Kasumi-1 (cell line): ENCODE data around the gene AK5.
A peak's percentile ranks its signal among the peaks of the same experiment; 100 is the strongest.

Experiments
- DNase-seq, 2 experiments: peaks; one replicate each; lab custom pipeline; 2025; lab: John Stamatoyannopoulos, UW

The AK5 gene

GRCh38 chr1:77446841-77447555 lies 165.2 kb downstream of the AK5 start:
- no peak for DNase-seq

GRCh38 chr1:77447669-77448068 lies 165.8 kb downstream of the AK5 start:
- no peak for DNase-seq

GRCh38 chr1:77459881-77460280 lies 178.1 kb downstream of the AK5 start:
- DNase-seq: no peak

GRCh38 chr1:77461691-77462090 lies 179.9 kb downstream of the AK5 start:
- no peak for DNase-seq

- DNase-seq: no peak
Observed at GRCh38 chr1:77463216-77463615, 181.4 kb downstream of the AK5 start.

GRCh38 chr1:77465139-77465538 lies 183.3 kb downstream of the AK5 start:
- no peak for DNase-seq

- DNase-seq: no peak
Observed at GRCh38 chr1:77465922-77466321, 184.1 kb downstream of the AK5 start.

GRCh38 chr1:77467021-77467595 lies 185.3 kb downstream of the AK5 start:
- DNase-seq: no peak

GRCh38 chr1:77467741-77468140 lies 185.9 kb downstream of the AK5 start:
- no peak for DNase-seq

GRCh38 chr1:77468257-77468948 lies 186.6 kb downstream of the AK5 start:
- DNase-seq: no peak

- no peak for DNase-seq
Observed at GRCh38 chr1:77468949-77469710, 187.3 kb downstream of the AK5 start.

GRCh38 chr1:77471691-77472090 lies 189.9 kb downstream of the AK5 start:
- no peak for DNase-seq

GRCh38 chr1:77473690-77474089 lies 191.9 kb downstream of the AK5 start:
- no peak for DNase-seq

- DNase-seq: peak in 1 of 2 experiments; percentile 8
Observed at GRCh38 chr1:77475641-77476040, 193.8 kb downstream of the AK5 start.

- DNase-seq: no peak
Observed at GRCh38 chr1:77476475-77476874, 194.7 kb downstream of the AK5 start.

- no peak for DNase-seq
Observed at GRCh38 chr1:77484334-77484733, 202.5 kb downstream of the AK5 start.

- no peak for DNase-seq
Observed at GRCh38 chr1:77484926-77485325, 203.1 kb downstream of the AK5 start.

- DNase-seq: no peak
Observed at GRCh38 chr1:77487631-77488030, 205.8 kb downstream of the AK5 start.

- no peak for DNase-seq
Observed at GRCh38 chr1:77489910-77490309, 208.1 kb downstream of the AK5 start.

GRCh38 chr1:77494026-77494425 lies 212.2 kb downstream of the AK5 start:
- DNase-seq: no peak

- no peak for DNase-seq
Observed at GRCh38 chr1:77498918-77499317, 217.1 kb downstream of the AK5 start.

- no peak for DNase-seq
Observed at GRCh38 chr1:77499466-77499865, 217.6 kb downstream of the AK5 start.

- DNase-seq: peak; percentile 60 to 69
Observed at GRCh38 chr1:77504986-77505385, 223.2 kb downstream of the AK5 start.
